ENCODE measurements around the gene CBFA2T2.
"Not testable (repeated sequence)": the region's sequence is repeated elsewhere in the genome, so short reads cannot be mapped to it uniquely, and the experiment has no call there.

CBFA2T2 gene

DNA sequence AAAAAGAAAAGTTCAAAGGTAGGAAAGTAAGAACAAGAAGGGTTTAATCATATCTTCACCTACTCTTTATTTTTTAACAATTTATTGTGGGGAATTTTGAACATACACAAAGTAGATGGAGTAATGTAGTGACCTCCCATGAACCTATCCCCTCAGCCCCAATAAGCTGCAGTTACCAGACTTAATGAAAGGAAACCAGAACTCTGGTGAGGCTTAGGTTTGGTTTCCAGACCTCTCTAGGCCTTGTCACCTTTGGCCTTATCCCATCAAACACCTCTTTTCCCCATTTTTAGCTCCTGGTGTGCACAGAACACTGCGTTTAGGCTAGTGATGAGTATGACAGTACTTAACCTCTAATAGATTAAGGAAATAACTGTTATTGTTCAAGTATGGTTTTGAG lies 42.0 kb downstream of the CBFA2T2 start:
- CTCF ChIA-PET = interaction anchor here (0.9 to 2.5 kb wide), 3 partner anchors 10 to 113 kb away, joined by 3 to 8 read pairs (median 4); no protein-coding TSS in a partner anchor
- POLR2A ChIA-PET = no interaction called here
- TF ChIP-seq, protein P1, sequence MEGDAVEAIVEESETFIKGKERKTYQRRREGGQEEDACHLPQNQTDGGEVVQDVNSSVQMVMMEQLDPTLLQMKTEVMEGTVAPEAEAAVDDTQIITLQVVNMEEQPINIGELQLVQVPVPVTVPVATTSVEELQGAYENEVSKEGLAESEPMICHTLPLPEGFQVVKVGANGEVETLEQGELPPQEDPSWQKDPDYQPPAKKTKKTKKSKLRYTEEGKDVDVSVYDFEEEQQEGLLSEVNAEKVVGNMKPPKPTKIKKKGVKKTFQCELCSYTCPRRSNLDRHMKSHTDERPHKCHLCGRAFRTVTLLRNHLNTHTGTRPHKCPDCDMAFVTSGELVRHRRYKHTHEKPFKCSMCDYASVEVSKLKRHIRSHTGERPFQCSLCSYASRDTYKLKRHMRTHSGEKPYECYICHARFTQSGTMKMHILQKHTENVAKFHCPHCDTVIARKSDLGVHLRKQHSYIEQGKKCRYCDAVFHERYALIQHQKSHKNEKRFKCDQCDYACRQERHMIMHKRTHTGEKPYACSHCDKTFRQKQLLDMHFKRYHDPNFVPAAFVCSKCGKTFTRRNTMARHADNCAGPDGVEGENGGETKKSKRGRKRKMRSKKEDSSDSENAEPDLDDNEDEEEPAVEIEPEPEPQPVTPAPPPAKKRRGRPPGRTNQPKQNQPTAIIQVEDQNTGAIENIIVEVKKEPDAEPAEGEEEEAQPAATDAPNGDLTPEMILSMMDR (IDR thresholded peaks at IDR 0.05; ENCODE audit: control extremely low read depth, extremely low read depth, low read depth, missing control alignments) = no peak
- DNase-seq (ENCODE audit: extremely low spot score) = no peak

DNA sequence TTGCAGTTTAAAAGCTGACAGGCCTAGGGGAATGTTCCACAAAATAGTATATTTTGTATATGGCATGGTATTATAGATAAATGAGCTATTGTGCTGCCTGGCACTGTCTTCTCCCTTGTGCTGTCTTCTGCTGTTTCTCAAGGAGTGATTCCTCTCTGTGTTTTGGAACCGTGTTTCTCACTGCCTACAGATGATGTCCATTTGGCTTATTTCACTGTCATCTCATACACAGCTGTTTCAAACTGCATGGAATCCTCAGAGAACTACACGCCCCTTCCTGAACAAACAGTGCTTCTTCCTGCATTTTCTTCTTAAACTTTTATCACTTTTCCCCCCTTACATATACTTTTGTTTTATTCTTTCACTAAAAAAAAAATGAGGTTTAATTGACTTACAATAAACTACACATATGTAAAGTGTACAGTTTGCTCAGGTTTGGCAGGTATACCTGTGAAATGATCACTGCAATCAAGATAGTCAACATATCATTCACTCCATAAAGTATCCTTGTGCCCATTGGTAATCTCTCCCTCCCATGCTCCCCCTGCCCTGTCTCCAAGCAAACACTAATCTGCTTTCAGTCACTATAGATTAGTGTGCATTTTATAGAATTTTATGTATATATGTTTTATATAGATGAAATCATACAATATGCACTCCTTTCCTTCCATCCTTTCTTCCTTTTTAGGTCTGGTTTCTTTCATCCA lies 43.0 kb downstream of the CBFA2T2 start:
- DNase-seq (ENCODE audit: extremely low spot score) = no peak
- TF ChIP-seq, protein P1 (IDR thresholded peaks at IDR 0.05; ENCODE audit: control extremely low read depth, extremely low read depth, low read depth, missing control alignments) = no peak
- POLR2A ChIA-PET = no interaction called here
- CTCF ChIA-PET = interaction anchor here (1.3 to 2.5 kb wide), 2 partner anchors 11 to 57 kb away, joined by 4 to 8 read pairs; no protein-coding TSS in a partner anchor

DNA sequence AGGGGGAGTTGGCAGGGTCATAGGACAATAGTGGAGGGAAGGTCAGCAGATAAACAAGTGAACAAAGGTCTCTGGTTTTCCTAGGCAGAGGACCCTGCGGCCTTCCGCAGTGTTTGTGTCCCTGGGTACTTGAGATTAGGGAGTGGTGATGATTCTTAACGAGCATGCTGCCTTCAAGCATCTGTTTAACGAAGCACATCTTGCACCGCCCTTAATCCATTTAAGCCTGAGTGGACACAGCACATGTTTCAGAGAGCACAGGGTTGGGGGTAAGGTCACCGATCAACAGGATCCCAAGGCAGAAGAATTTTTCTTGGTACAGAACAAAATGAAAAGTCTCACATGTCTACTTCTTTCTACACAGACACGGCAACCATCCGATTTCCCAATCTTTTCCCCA lies 45.8 kb downstream of the CBFA2T2 start:
- DNase-seq (ENCODE audit: extremely low spot score); CTCF ChIA-PET; POLR2A ChIA-PET: not testable (repeated sequence)

DNA sequence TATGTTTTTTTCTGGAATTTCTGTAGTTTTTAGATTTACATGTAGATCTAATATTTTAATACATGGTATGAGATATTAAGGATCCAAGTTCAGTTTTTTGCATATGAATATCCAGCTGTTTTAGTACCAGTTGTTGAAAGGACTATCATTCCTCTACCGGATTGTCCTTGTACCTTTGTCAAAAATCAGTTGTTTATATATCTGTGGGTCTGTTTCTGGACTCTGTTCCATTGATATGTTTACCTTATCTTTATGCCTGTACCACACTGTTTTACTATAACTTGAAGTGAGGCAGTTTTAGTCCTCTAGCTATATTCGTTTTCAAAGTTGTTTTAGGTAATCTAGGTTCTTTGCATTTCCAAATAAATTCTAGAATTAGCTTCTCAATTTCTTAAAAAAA lies 47.7 kb downstream of the CBFA2T2 start:
- ChIA-PET POLR2A (interaction anchor here (0.5 to 0.8 kb wide), 3 partner anchors 9 to 1317 kb away, joined by 3 to 5 read pairs (median 5); no protein-coding TSS in a partner anchor), CTCF (no interaction called here)
- DNase-seq (ENCODE audit: extremely low spot score) = no peak

DNA sequence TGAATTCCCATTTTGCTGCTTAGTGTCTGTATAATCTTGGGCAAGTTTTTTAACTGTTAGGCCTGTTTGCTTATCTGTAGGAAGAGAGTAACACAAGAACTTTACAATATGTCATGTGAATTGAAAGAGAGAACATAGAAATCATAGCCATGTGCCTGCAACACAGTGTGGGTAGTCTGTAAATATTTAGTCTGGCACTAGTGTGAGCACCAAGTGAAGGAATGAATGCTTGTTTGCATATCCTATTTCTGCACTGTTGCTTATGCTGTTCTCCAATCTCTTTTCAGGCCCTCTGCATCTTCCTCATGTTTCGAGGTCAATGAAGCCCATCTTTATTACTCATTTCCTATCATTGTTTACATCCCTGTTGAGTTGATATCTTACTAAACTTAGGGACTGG lies 49.2 kb downstream of the CBFA2T2 start:
- TF ChIP-seq, protein P1 (IDR thresholded peaks at IDR 0.05; ENCODE audit: control extremely low read depth, extremely low read depth, low read depth, missing control alignments) = no peak
- CTCF ChIA-PET = no interaction called here
- no peak for DNase-seq (ENCODE audit: extremely low spot score)
- POLR2A ChIA-PET = no interaction called here

More for the DNA sequence above, 47.7 kb downstream of the CBFA2T2 start:
- TF ChIP-seq, protein P1 (IDR thresholded peaks at IDR 0.05; ENCODE audit: control extremely low read depth, extremely low read depth, low read depth, missing control alignments) = no peak

DNA sequence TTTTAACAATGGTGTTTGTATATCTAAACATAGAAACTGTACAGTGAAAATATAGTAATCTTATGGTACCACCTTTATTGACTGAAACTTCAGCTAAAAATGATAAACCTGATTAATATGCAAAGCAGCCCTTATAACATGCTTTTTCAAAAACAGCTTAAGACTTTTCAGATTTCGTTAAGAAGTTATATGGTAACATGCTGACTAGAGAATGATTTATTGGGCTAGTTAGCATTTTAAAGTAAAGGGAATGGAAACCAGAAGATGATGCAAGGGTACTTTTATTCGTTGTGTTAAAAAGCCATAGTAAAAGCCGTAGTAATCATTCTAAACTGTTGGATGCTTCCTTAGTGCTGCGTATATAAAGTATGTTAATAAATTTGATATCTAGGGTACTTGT lies 50.5 kb downstream of the CBFA2T2 start:
- no peak for DNase-seq (ENCODE audit: extremely low spot score)
- TF ChIP-seq, protein P1 (IDR thresholded peaks at IDR 0.05; ENCODE audit: control extremely low read depth, extremely low read depth, low read depth, missing control alignments) = no peak
- ChIA-PET POLR2A (no interaction called here), CTCF (interaction anchor here (1.5 to 3.3 kb wide), 2 partner anchors 10 to 14 kb away, joined by 4 to 9 read pairs; no protein-coding TSS in a partner anchor)

DNA sequence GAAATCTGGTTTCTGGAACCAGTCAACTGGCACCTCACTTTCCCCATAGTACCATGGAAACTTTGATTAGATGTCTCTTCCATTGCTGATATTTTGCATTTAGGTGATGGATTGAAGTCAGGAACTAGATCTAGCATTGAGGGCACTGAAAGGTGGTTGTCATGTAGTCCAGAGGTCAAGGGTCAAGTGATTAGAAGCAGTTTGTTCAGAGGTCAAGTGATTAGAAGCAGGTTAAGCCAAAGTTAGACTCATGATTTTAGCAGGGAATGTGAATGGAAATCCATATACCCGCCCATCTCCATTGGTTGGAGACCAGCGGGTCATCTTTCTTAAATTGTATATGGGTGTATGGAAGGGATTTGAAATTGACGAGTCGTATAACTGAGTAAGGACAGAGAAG lies 51.2 kb downstream of the CBFA2T2 start:
- TF ChIP-seq, protein P1 (IDR thresholded peaks at IDR 0.05; ENCODE audit: control extremely low read depth, extremely low read depth, low read depth, missing control alignments) = no peak
- POLR2A ChIA-PET = no interaction called here
- DNase-seq (ENCODE audit: extremely low spot score) = no peak
- CTCF ChIA-PET = interaction anchor here (1.5 to 3.3 kb wide), 2 partner anchors 11 to 15 kb away, joined by 4 to 9 read pairs; no protein-coding TSS in a partner anchor

All from GM10248 (cell line).